GM12892 (cell line): Measurements from ENCODE around the gene SLC6A9.

ENCODE experiments used
- POLR2A ChIP-seq: IDR thresholded peaks from 2 replicates; pipeline ENCODE4 v1.6.1; 2011; ENCODE audit warnings: low read depth, low read length, control low read depth
- POLR2AphosphoS5 ChIP-seq: IDR thresholded peaks from 2 replicates; pipeline ENCODE4 v1.6.1; 2011; ENCODE audit warnings: low read depth, low read length, control low read depth

GRCh38 chr1:43996733-43997115 is 34.5 kb downstream of the SLC6A9 start:
- TF ChIP-seq POLR2AphosphoS5: no peak
- TF ChIP-seq POLR2A: no peak
